ENCODE data around the gene NMNAT3.

DNA sequence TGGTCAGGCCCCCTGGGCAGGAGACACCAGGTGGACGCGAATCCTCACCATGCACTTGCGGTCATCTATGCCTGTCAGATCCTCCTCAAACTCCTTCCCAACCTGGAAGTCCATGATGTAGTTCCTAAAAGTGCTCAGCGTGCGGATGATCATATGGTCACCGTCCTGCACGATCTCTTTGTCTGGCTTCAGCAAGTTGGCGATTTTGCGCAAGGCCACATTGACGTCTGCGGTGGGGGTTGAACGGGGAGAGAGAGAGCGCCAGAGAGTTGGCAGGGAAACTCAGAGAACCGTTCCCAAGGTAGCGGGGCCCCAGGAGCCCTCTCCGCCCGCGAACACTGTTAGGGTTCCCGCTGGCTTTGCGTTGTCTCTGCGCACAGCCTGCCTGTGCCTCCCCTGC lies 139.0 kb downstream of the NMNAT3 start:
- TF ChIP-seq, protein P1, sequence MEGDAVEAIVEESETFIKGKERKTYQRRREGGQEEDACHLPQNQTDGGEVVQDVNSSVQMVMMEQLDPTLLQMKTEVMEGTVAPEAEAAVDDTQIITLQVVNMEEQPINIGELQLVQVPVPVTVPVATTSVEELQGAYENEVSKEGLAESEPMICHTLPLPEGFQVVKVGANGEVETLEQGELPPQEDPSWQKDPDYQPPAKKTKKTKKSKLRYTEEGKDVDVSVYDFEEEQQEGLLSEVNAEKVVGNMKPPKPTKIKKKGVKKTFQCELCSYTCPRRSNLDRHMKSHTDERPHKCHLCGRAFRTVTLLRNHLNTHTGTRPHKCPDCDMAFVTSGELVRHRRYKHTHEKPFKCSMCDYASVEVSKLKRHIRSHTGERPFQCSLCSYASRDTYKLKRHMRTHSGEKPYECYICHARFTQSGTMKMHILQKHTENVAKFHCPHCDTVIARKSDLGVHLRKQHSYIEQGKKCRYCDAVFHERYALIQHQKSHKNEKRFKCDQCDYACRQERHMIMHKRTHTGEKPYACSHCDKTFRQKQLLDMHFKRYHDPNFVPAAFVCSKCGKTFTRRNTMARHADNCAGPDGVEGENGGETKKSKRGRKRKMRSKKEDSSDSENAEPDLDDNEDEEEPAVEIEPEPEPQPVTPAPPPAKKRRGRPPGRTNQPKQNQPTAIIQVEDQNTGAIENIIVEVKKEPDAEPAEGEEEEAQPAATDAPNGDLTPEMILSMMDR (IDR thresholded peaks at IDR 0.05), result no peak
- TF ChIP-seq POLR2AphosphoS5 (IDR thresholded peaks at IDR 0.05), result no peak
- no peak for TF ChIP-seq POLR2A (IDR thresholded peaks at IDR 0.05)

Measured in breast epithelium (tissue), 3 donors.